Ovary (tissue), 9 donors: Measurements from ENCODE around the gene NEDD9. TPM values are rescaled to one million over a fixed set of nuclear protein-coding genes. Genes with fewer than 3 reads are reported as not detected.

Experiments
- DNase-seq, 5 donors: peaks; one replicate each; pipeline ENCODE4 v3.0.0-alpha.2; 2019 to 2020
- H3K27ac ChIP-seq, 2 donors: fragments of 200-600 bp; one replicate each; pipeline versions ENCODE4 v1.5.1 to v1.8.0; 2019 to 2022
- H3K27me3 ChIP-seq: fragments of 200-600 bp; one replicate; pipeline ENCODE4 v1.8.0; 2022
- H3K36me3 ChIP-seq: fragments of 200-600 bp; sonication (generic); one replicate; pipeline ENCODE4 v1.5.1; 2019
- H3K4me1 ChIP-seq: one replicate; pipeline ENCODE4 v1.8.1; 2013; ENCODE audit warnings: mild to moderate bottlenecking, moderate library complexity; ENCODE audit not compliant: insufficient read depth
- H3K4me3 ChIP-seq: fragments of 200-600 bp; sonication (generic); one replicate; pipeline ENCODE4 v1.5.1; 2017
- H3K9me3 ChIP-seq, 2 donors: fragments of 200-600 bp in 1 of 2; sonication (generic) in 1 of 2; one replicate each; pipeline versions ENCODE4 v1.5.1 to v1.8.1; 2013 to 2019; ENCODE audit warnings: mild to moderate bottlenecking in 1 of 2, moderate library complexity in 1 of 2
- CTCF ChIP-seq, 3 donors: fragments of 450-650 bp in 2 of 3; fragments of 200-600 bp in 1 of 3; IDR thresholded peaks; one replicate each; pipeline versions ENCODE4 v1.5.1 to v1.8.0; 2016 to 2022; ENCODE audit warnings: antibody characterized with exemption in 3 of 3, mild to moderate bottlenecking in 1 of 3
- EP300 ChIP-seq: sonication (generic); formaldehyde crosslinking; IDR thresholded peaks from one replicate; pipeline ENCODE4 v1.6.1; 2017; ENCODE audit warnings: antibody characterized with exemption
- POLR2A ChIP-seq: fragments of 450-650 bp; IDR thresholded peaks from one replicate; pipeline ENCODE4 v1.6.1; 2017; ENCODE audit warnings: antibody characterized with exemption, mild to moderate bottlenecking, moderate library complexity
- WGBS, 3 donors: extraction: QIAGEN DNeasy Blood & Tissue Kit in 1 of 3; methylation state at CpG; one replicate each; pipeline versions ENCODE4 v1.1.5 to v1.1.7; 2013 to 2017; 5-methylcytosine and 5-hydroxymethylcytosine counted together
- intact Hi-C, 4 donors: fragments of 100-400 bp; cut with DNase I; formaldehyde crosslinking; loops; one replicate each; pipeline versions ENCODE4 v1.11.0 to v1.15.1; 2022 to 2023
- polyA plus RNA-seq, 2 donors: library from polyadenylated mRNA; stranded (reverse); fragments of 200-250 nt in 1 of 2; fragments of 350-450 nt in 1 of 2; fragmentation: Illumina TruSeq in 1 of 2; extraction: RNeasy Lipid Tissue Mini Kit (QIAGEN cat#74804) in 1 of 2; gene quantifications; one replicate each; pipeline ENCODE4 v1.2.3, GENCODE V29; 2013 to 2014
- total RNA-seq, 7 donors: library from RNA; depleted of rRNA in 2 of 7; stranded (reverse); fragments of >200 nt in 2 of 7; fragmentation: NEBNext Ultra II Directional in 3 of 7; extraction: Animal tissue kit (Norgen Biotek cat#: 25700) in 3 of 7; gene quantifications; one replicate each; pipeline versions ENCODE4 v1.1.0 to v1.2.4, GENCODE V29; 2016 to 2023
- donor health status: DM: no; HTN: no; CAD: no; lungs with moderate emphysema.
- donor health status: DM: no; HTN: no; CAD: no.
- donor health status: Bipolar disorder and iron deficiency.
- donor health status: DM: yes; HTN: yes; CAD: no.
- donor health status: DM: no; HTN: no; CAD: no.
- donor health status: DM: yes; HTN: yes; CAD: no.

The NEDD9 gene
- total and polyA plus RNA-seq, 9 donors, result 5.0 to 49.4 (median 13.7) TPM

- H3K4me3 ChIP-seq, result no peak overlapping the region
- no peaks in the 10 kb centered on the region for H3K9me3 ChIP-seq
- 13 to 39% (median 15%) methylated on average over 4 of the region's 4 CpGs for WGBS, 3 donors
- H3K27ac ChIP-seq, result no peak overlapping the region
- intact Hi-C loops, result no loop called here
- H3K36me3 ChIP-seq, result no peaks in the 10 kb centered on the region
- TF ChIP-seq POLR2A (no peak), EP300 (no peak), CTCF (IDR thresholded peaks at IDR 0.05) (no peak)
- H3K4me1 ChIP-seq, result no peaks in the 10 kb centered on the region
- peak in 1 of 5 donors; percentile 63 for DNase-seq
- no peaks in the 10 kb centered on the region for H3K27me3 ChIP-seq
These were observed 19.8 kb downstream of the NEDD9 start for GRCh38 chr6:11212664-11213063.

- H3K27ac ChIP-seq, result no peak overlapping the region
- H3K4me1 ChIP-seq, result no peaks in the 10 kb centered on the region
- WGBS, 3 donors, result 88 to 92% (median 90%) methylated on average over 2 of the region's 2 CpGs
These were observed 21.2 kb downstream of the NEDD9 start for GRCh38 chr6:11211254-11211653.

GRCh38 chr6:11210386-11211138 lies 21.9 kb downstream of the NEDD9 start:
- Histone ChIP-seq H3K4me1 (no peaks in the 10 kb centered on the region), H3K27me3 (no peaks in the 10 kb centered on the region), H3K4me3 (no peak overlapping the region), H3K36me3 (no peaks in the 10 kb centered on the region), H3K9me3 (no peaks in the 10 kb centered on the region), H3K27ac (no peak overlapping the region)
- intact Hi-C loops, result no loop called here
- DNase-seq, result no peak
- TF ChIP-seq CTCF (IDR thresholded peaks at IDR 0.05) (no peak), EP300 (no peak), POLR2A (no peak)
- WGBS, 3 donors, result 80 to 95% (median 82%) methylated on average over 2 of the region's 2 CpGs

More at GRCh38 chr6:11211254-11211653, 21.2 kb downstream of the NEDD9 start:
- intact Hi-C loops, result no loop called here
- no peaks in the 10 kb centered on the region for H3K36me3 ChIP-seq
- no peaks in the 10 kb centered on the region for H3K27me3 ChIP-seq
- DNase-seq, result no peak
- H3K4me3 ChIP-seq, result no peak overlapping the region
- H3K9me3 ChIP-seq, result no peaks in the 10 kb centered on the region
- TF ChIP-seq POLR2A, result no peak
- TF ChIP-seq EP300, result no peak
- no peak for TF ChIP-seq CTCF (IDR thresholded peaks at IDR 0.05)

GRCh38 chr6:11209906-11210305 lies 22.6 kb downstream of the NEDD9 start:
- H3K27me3 ChIP-seq, result no peaks in the 10 kb centered on the region
- 42 to 58% (median 53%) methylated on average over 1 of the region's 1 CpG for WGBS, 3 donors
- H3K36me3 ChIP-seq, result no peaks in the 10 kb centered on the region
- intact Hi-C loops, result no loop called here
- no peak for DNase-seq
- H3K4me1 ChIP-seq, result no peaks in the 10 kb centered on the region
- H3K27ac ChIP-seq, result no peak overlapping the region
- TF ChIP-seq EP300 (no peak), POLR2A (no peak), CTCF (IDR thresholded peaks at IDR 0.05) (no peak)
- H3K4me3 ChIP-seq, result no peak overlapping the region
- no peaks in the 10 kb centered on the region for H3K9me3 ChIP-seq
